ENCODE data around the gene FCGBP.

GRCh38 chr19:39923862-39924261 lies 10.6 kb downstream of the FCGBP start:
- TF ChIP-seq, protein P1, sequence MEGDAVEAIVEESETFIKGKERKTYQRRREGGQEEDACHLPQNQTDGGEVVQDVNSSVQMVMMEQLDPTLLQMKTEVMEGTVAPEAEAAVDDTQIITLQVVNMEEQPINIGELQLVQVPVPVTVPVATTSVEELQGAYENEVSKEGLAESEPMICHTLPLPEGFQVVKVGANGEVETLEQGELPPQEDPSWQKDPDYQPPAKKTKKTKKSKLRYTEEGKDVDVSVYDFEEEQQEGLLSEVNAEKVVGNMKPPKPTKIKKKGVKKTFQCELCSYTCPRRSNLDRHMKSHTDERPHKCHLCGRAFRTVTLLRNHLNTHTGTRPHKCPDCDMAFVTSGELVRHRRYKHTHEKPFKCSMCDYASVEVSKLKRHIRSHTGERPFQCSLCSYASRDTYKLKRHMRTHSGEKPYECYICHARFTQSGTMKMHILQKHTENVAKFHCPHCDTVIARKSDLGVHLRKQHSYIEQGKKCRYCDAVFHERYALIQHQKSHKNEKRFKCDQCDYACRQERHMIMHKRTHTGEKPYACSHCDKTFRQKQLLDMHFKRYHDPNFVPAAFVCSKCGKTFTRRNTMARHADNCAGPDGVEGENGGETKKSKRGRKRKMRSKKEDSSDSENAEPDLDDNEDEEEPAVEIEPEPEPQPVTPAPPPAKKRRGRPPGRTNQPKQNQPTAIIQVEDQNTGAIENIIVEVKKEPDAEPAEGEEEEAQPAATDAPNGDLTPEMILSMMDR (IDR thresholded peaks at IDR 0.05; ENCODE audit: insufficient read depth, low read depth, low read length), result no peak
- TF ChIP-seq EZH2 (IDR thresholded peaks at IDR 0.05; ENCODE audit: insufficient read depth, low read length), result no peak
